ENCODE results near the gene ASXL1.

Gene ASXL1

DNA sequence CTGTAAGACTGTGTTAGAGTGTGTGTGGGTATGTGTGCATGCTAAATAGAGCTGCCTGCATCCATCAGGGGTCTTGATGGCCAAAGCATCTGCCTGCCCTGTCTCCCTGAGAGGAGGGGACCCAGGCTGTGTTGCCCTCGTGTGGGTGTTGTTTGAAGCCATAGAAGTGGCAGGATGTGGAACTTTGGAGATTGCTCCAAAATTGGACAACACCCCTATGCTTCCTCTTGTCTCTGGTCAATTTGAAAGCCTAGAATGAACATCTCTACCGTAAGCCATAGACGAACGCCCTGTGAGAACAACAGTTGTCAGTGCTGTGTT lies 82.6 kb downstream of the ASXL1 start:
- DNase-seq (ENCODE audit: low read depth), result no peak

DNA sequence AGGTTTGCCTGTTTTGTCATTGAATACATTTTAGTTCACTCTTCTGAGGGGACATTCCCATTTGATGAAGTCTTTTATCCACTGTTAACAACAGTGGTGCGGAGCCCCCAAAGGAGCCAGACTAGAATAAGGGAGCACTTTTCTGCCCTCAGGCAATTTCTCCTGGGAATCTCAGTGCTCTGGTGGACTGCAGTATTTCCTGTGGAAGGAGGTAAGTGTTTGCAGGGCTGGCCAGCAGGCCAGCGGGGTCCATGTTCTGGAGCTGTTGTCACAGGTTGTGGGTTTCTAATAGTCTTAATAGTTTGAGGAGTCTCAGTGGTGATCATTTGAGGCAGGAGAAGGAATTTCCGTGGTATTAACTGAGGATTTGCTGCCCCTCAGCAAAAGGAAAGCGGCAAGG lies 83.5 kb downstream of the ASXL1 start:
- no peak for DNase-seq (ENCODE audit: low read depth)

- no peak for DNase-seq (ENCODE audit: low read depth)
These were observed 84.7 kb downstream of the ASXL1 start for GRCh38 chr20:32442630-32443373.

DNA sequence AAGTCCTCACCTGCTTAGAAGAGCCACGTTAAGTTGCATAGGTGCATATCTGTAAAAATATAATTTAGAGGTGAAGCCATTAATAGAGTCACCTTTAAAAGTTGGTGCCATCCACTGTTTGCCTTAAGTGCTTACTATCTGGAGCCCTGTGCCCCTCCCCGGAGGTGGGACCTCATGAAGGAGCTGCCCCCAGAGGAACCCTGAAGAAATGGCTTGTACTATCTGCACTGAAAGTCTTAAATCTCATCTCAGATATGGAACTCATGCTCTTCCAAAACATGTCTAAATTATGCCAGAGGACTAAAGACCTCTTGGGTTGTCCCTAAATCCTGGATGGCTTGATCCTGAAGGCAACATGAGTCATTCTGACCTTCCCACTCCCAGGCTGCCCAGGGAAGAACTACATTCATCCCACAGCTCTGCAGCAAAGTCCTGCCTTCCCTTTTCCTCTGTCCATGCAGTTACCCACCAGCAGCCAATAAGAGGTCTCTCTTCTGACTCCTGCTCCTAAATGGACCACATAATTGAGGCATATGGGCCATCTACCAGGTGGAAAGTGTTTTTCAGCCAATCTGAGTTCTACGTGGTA lies 85.3 kb downstream of the ASXL1 start:
- no peak for DNase-seq (ENCODE audit: low read depth)

DNA sequence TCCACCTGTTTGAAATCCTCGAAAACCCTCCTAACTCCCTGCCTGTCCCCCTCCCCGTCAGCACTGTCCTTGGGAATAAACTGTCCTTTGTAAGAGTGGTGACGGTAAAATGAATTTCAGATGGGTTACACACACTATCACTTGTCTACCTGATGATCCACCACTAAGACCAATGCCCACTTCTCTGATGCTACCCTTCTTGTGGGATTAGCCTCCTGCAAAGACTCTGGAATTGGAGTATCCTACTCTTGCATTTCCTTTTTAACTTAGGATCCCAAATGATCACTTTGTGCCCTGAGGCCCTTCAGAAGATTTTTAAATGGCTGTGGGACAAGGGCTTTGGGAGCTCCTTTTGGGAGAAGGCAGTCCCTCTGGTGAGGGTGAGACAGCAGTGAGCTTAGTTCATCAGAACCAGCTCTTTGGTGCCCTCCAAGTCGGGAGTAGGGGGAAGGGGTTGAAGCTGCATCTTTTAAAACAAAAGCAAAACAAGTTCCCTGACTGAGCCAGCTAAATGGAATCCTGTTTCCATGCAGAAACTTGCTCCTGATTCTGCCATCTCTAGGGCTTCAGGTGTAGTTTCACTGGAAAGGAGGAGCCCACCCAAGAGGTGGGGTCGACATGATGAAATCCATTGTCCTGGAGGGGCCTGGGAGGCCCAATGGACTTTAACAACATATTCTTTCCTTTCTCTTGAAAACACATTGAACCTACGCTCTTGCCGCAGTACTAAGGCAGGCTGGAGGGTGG lies 86.5 kb downstream of the ASXL1 start:
- no peak for DNase-seq (ENCODE audit: low read depth)

- no peak for DNase-seq (ENCODE audit: low read depth)
These were observed 87.6 kb downstream of the ASXL1 start for GRCh38 chr20:32445539-32446273.

DNA sequence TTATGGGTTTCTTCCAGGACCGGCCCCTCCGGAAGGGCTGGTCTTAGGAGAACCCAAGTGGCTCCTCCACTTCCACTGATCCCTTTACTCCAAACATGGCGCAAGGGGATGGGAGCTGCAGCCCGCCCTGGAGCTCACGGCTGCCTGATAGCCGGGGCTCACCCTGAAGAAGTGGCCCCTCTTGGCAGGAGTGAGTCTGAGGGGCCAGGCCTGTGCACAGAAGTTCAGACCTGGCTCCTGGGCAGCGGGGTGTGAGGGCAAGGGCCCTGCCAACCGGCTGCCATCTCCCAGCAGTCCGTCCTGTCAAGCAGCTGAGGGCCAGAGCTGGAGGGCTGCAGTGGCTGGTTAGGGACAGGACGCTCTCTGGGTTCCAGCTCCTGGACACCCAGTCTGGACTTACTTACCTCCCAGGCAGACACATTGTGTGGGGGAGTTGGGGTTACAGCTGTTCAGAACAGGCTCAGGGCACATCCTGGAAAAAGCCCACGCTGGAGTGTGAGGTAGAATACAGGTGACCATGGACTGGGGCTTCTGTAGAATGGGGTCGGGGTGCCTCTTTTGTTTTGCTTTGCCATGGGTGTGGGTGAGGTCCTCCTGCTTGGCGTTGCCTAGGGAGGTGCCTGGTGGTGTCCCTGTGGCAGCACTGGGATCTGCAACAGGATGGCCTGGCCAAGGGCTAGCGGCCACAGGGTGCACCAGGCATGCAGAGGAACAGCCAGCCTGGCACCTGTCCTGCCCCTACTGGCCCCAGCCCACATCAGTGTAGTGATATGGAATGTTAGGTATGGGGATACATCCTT lies 88.4 kb downstream of the ASXL1 start:
- DNase-seq (ENCODE audit: low read depth), result no peak

DNA sequence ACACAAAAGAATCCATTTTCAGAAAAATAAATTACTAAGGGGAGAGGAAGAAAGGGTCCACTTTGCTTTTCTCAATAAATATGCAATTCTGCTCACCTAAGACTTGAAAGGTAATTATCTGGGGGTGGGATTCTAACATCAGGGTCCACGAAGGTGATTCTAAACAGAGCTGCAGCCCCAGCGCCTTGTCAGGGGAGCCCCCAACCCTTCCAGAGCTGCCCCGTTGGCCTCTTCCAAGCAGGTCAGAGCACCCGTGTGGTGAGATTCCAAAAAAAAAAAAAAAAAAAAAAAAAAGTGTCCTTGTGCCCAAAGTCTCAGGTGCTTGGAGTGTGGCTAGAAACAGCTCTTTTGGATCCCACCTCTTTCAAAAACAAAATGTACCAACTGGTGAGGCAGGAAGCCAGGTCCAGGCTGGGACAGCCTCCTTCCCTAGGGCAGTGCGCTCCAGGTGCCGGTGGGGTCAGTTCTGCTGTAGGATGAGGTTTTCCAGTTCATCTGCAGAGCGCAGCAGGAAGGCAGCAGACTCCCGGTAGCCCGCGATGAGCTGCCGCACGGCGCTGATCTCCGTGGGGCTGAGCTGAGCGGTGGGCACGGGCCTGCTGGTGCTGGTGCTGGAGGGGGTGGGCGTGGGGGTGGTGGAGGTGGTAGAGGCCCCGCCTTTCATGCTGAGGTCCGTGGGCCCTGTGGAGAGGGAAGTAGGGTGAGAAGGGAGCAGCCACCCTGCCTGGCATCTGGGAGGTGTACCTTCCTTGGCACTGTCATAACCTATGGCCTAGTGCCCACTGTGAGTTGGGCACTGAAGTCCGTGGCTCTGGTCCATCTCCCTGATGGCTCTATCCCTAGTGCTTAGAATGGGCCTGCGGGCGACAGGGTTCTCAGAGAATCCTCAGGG lies 89.3 kb downstream of the ASXL1 start:
- DNase-seq (ENCODE audit: low read depth), result no peak

DNA sequence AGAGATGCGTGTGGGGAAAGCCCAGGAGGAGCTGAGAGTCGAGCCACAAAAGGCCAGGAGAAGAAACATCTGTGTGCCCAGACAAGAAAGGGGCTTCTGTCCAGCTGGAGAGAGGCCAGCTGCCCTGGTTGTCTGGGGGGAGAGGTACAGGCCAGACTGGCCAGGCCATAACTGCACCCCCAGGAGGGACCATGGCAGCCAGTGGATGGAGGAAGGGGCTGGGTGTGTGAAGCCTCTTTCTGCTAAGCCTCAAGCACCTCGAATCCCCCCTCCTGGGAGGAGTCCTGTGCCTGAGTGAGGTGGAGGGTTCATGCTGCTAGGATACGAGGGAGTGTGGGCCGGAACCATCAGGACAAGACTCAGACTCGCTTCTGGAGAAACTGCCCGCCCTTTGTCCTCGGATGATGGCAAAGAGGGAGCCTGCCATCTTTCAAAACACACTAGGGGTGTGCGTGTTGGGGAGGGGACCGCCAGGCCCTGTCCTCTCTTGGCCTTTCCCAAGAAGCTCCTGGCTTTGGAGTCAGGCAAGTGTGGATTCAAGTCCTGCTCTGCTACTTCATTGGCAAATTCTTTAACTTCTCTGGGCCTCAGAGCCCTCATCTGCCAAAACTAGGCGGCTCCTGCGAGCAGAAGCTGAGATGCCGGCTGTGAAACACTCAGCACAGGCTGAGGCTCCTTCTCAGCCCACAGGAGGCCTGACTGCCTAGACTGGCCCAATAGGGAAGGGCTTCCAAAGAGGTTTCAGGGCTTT lies 90.3 kb downstream of the ASXL1 start:
- no peak for DNase-seq (ENCODE audit: low read depth)

- no peak for DNase-seq (ENCODE audit: low read depth)
These were observed 91.1 kb downstream of the ASXL1 start for GRCh38 chr20:32449057-32449889.

DNA sequence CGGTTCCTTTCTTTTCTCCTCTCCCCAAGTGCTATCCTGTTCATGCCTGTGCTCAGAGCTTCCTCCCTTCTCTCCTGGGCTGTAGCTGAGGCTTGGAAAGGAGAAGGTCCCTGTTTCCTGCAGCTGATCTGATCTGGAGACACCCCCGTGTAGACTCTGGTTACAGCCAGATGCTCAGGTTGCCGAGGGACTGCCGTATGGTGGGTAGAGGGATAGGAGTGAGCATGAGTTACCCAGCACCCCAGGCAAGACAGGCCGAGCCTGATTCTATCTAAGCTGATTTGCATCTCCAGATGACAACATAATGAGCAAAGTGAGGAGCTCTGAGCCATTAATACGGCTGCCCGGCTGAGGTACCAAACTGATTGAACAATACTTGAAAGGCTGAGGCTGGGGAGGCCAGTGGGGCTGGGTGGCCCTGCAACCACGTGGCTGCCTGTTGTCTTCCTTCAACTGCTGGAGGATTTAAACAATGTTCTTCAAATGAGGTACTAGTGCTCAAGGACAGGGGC lies 91.8 kb downstream of the ASXL1 start:
- no peak for DNase-seq (ENCODE audit: low read depth)

DNA sequence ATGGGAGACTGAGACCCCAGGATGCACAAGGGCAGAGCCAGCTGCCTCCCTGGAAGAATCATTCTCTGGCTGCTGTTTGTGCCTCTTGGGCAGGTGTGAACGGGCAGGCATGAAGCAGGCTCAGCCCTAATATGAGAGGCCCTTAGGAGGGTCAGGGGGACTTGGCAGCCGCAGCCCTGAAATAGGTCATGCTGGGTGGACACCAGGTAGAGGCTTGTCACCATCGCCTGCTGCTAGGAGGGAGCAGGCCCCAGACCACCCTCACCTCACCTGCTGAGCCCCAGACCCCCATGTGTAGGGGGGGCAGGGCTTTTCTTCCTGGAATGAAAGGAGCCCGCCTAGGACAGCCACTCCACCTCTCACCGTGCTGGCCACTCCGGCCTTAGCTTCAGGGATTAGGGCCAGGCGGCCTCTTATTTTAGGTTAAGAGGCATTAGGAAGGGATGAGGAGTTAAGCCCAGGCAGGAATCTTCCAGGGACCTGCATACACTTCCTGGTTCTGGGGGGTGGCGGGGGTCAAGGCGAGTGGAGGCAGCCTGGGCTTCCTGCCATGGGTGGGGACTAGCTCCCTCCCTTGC lies 92.4 kb downstream of the ASXL1 start:
- DNase-seq (ENCODE audit: low read depth), result no peak

DNA sequence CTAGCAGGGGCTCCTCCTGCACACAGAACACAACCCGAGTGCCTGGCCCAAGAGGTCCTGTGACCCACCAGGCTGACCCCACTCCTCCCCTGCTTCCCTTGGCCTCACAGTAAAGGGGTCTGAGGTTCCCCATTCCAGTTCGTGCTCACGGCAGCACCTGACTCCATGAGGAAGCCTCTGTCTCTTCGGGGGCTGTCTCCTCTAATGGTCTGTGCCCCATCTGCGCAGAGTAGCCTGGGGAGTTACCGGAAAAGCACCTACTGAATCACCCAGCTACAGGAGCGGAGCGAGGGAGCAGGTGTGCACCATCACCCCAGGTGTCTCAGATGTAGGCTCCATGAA lies 93.2 kb downstream of the ASXL1 start:
- no peak for DNase-seq (ENCODE audit: low read depth)

DNA sequence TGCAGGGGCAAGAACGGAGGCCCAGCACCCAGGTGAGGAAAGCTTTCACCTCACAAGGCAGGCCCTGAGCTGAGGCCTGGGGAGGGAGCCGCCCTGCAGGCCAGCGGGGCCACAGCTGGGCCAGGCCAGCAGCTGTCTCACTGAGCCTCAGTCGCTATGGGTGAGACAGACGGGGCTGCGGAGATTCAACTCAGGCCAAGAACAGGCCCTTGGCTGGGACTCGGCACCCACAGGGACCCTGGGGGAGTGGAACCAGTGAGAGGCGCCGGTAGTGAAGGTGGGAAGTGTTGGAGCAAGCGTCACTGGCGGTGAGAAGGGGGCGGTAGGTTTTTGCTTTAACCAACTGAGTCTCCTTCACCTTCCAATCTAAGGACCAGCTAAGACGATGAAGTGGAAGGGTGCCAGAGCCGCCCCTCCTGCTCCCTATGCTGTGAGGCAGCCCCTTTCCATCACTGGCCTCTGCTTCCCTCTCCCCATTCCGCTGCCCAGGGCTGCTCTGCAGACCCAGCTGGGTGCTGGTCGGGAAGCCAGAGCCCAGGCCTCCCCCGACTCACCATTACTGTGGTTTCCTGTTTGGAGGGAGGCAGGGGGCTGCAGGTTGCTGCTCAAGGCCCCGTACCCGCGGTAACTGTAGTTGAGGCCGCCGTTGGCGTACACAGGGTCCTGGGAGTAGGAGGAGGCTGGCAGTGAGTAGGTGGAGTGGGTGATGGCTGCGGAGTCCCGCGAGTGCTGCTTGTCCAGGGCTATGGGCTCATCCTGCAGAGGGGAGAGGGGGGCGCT lies 93.7 kb downstream of the ASXL1 start:
- DNase-seq (ENCODE audit: low read depth), result no peak

GRCh38 chr20:32452776-32453466 lies 94.8 kb downstream of the ASXL1 start:
- DNase-seq (ENCODE audit: low read depth), result no peak

- DNase-seq (ENCODE audit: low read depth), result no peak
These were observed 95.5 kb downstream of the ASXL1 start for GRCh38 chr20:32453467-32454163.

Measured in T-helper 22 cell (primary cell).